CD4-positive, CD25-positive, alpha-beta regulatory T cell (primary cell): ENCODE results near the gene ACTG2. TPM values are rescaled to one million over a fixed set of nuclear protein-coding genes. Genes with fewer than 3 reads are reported as not detected.
"Not testable (repeated sequence)": the region's sequence is repeated elsewhere in the genome, so short reads cannot be mapped to it uniquely, and the experiment has no call there.

ENCODE experiments used
- ATAC-seq, 2 donors: fragments of 150-1000 bp; cut with Tn5 transposase; one replicate each; pipeline ENCODE4 v1.10.0; 2021; ENCODE audit warnings: low read depth in 2 of 2, moderate number of reproducible peaks in 2 of 2, moderate library complexity in 1 of 2
- DNase-seq, 3 donors: peaks; one replicate each; pipeline versions ENCODE4 v3.0.0 to v3.0.0-alpha.2; 2012 to 2022; ENCODE audit warnings: mixed read lengths in 1 of 3
- H3K27ac ChIP-seq: one replicate; pipeline ENCODE4 v1.7.0; 2013; ENCODE audit warnings: mild to moderate bottlenecking, low read length; ENCODE audit not compliant: insufficient read depth, poor library complexity, severe bottlenecking
- H3K27me3 ChIP-seq: one replicate; pipeline ENCODE4 v1.7.0; 2013; ENCODE audit warnings: low read length; ENCODE audit not compliant: control insufficient read depth, insufficient read depth
- H3K36me3 ChIP-seq: one replicate; pipeline ENCODE4 v1.7.0; 2013; ENCODE audit warnings: mild to moderate bottlenecking, low read length, moderate library complexity; ENCODE audit not compliant: control insufficient read depth, insufficient read depth
- H3K4me1 ChIP-seq: 2 replicates; pipeline ENCODE4 v1.7.0; 2013; ENCODE audit warnings: mild to moderate bottlenecking, low read length; ENCODE audit not compliant: insufficient read depth, control insufficient read depth, poor library complexity, severe bottlenecking
- H3K4me3 ChIP-seq: one replicate; pipeline ENCODE4 v1.7.0; 2013; ENCODE audit warnings: low read depth, mild to moderate bottlenecking, low read length, moderate library complexity
- H3K9me3 ChIP-seq, 2 experiments: 1 replicate in 1 of 2; 2 replicates in 1 of 2; pipeline ENCODE4 v1.7.0; 2013; ENCODE audit warnings: low read length in 2 of 2, mild to moderate bottlenecking in 1 of 2, moderate library complexity in 1 of 2; ENCODE audit not compliant: control insufficient read depth in 2 of 2
- H3K27ac Mint-ChIP-seq, 3 donors: one replicate each; pipeline ENCODE4 v1.8.0; 2020 to 2022; ENCODE audit warnings: mild to moderate bottlenecking in 3 of 3, mixed read lengths in 3 of 3, moderate library complexity in 2 of 3
- H3K27me3 Mint-ChIP-seq: one replicate; pipeline ENCODE4 v1.8.0; 2022; ENCODE audit warnings: mild to moderate bottlenecking, mixed read lengths
- H3K36me3 Mint-ChIP-seq: one replicate; pipeline ENCODE4 v1.8.0; 2020; ENCODE audit warnings: mixed read lengths
- H3K4me1 Mint-ChIP-seq, 4 donors: one replicate each; pipeline ENCODE4 v1.8.0; 2020 to 2022; ENCODE audit warnings: mixed read lengths in 4 of 4, mild to moderate bottlenecking in 1 of 4
- H3K4me3 Mint-ChIP-seq, 4 donors: one replicate each; pipeline ENCODE4 v1.8.0; 2020 to 2022; ENCODE audit warnings: mild to moderate bottlenecking in 4 of 4, mixed read lengths in 4 of 4, moderate library complexity in 3 of 4
- H3K9me3 Mint-ChIP-seq, 7 donors: one replicate each; pipeline ENCODE4 v1.8.0; 2020 to 2022; ENCODE audit warnings: mixed read lengths in 7 of 7, mild to moderate bottlenecking in 3 of 7, moderate library complexity in 2 of 7
- polyA plus RNA-seq, 4 donors: library from polyadenylated mRNA; unstranded; fragments of 300-500 nt; fragmentation: Illumina TruSeq; gene quantifications; one replicate each; pipeline ENCODE4 v1.2.3, GENCODE V29; 2021
- total RNA-seq: library from RNA; stranded (reverse); gene quantifications from one replicate; pipeline ENCODE4 v1.2.3, GENCODE V29; 2022

Gene ACTG2
- total and polyA plus RNA-seq, 5 donors from 2014 or later = 0.64 to 6.6 (median 2.8) TPM

DNA sequence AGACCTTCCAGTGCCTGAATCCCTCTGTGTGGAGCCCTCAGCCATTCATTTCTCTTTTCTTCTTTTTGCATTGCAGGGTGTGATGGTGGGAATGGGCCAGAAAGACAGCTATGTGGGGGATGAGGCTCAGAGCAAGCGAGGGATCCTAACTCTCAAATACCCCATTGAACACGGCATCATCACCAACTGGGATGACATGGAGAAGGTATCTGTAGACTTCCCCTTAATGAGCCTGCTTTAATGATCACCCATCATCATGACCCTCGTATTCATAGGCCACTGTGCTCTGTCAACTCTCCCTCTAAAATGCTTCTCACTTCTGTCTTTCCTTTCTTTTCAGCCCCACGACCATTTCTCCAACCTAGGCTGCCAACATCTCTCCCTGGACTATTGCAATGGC is 9.5 kb downstream of the ACTG2 start:
- H3K27ac Mint-ChIP-seq = no peak overlapping the region
- H3K27me3 Mint-ChIP-seq = no peaks in the 10 kb centered on the region
- DNase-seq = no peak

DNA sequence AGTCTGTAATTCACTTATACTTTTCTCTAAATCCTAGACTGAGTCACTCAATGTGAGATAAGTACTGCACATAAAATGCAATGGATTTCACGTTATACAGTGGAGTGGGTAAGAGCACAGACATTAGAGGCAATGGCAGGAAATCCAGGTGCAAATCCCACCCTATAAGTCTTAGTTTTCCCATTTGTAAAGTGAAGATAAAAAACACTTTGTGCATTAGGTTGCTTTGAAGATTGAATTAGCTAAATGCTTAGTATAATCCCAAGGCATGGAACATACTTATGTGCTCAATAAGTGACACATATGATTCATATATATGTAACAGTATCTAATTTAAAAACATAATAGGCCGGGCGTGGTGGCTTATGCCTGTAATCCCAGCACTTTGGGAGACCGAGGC is 10.5 kb downstream of the ACTG2 start:
- H3K4me3 Mint-ChIP-seq = no peak overlapping the region
- Histone ChIP-seq H3K4me1 (peaks cover 4% of the 10 kb centered on the region), H3K4me3 (no peak overlapping the region), H3K36me3 (no peaks in the 10 kb centered on the region), H3K27ac (no peak overlapping the region), H3K27me3 (no peaks in the 10 kb centered on the region), H3K9me3 (no peaks in the 10 kb centered on the region)
- DNase-seq (no peak), ATAC-seq (no peak)
- H3K27ac Mint-ChIP-seq = no peak overlapping the region
- no peaks in the 10 kb centered on the region for H3K9me3 Mint-ChIP-seq
- H3K27me3 Mint-ChIP-seq = no peaks in the 10 kb centered on the region
- H3K4me1 Mint-ChIP-seq = peaks cover 0 to 2% (median 0%) of the 10 kb centered on the region in 4 donors
- no peaks in the 10 kb centered on the region for H3K36me3 Mint-ChIP-seq

More for the DNA sequence above, 9.5 kb downstream of the ACTG2 start:
- no peak for ATAC-seq
- H3K9me3 ChIP-seq = no peaks in the 10 kb centered on the region
- no peaks in the 10 kb centered on the region for H3K27me3 ChIP-seq
- Mint-ChIP-seq H3K4me1 (no peaks in the 10 kb centered on the region), H3K36me3 (no peaks in the 10 kb centered on the region), H3K9me3 (no peaks in the 10 kb centered on the region), H3K4me3 (no peak overlapping the region)
- H3K36me3 ChIP-seq = no peaks in the 10 kb centered on the region
- no peak overlapping the region for H3K4me3 ChIP-seq
- H3K27ac ChIP-seq = no peak overlapping the region
- H3K4me1 ChIP-seq = no peaks in the 10 kb centered on the region

DNA sequence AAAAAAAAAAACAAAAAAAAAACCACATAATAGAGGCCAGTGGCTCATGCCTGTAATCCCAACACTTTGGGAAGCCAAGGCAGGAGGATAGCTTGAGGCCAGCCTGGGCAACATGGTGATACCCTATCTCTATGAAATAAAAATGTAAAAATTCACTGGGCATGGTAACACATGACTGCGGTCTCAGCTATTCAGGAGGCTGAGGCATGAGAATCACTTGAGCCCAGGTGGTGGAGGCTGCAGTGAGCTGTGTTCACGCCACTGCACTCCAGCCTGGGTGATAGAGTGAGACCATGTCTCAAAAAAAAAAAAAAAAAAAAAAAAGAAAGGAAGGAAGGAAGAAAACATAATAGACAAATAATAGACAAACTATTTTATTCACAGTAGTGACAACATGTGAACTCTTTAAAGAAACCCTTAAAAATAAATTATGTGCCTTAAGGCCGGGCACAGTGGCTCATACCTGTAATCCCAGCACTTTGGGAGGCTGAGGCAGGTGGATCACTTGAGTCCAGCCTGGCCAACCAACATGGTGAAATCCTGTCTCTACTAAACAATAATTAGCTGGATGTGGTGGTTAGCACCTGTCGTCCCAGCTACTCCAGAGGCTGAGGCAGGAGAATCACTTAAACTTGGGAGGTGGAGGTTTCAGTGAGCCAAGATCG is 11.3 kb downstream of the ACTG2 start:
- H3K36me3 ChIP-seq, H3K27ac Mint-ChIP-seq, H3K9me3 Mint-ChIP-seq, H3K27me3 ChIP-seq, H3K36me3 Mint-ChIP-seq, H3K4me3 Mint-ChIP-seq, H3K9me3 ChIP-seq, H3K4me1 Mint-ChIP-seq, H3K4me3 ChIP-seq, H3K27me3 Mint-ChIP-seq, DNase-seq, H3K4me1 ChIP-seq, H3K27ac ChIP-seq, ATAC-seq: not testable (repeated sequence)

DNA sequence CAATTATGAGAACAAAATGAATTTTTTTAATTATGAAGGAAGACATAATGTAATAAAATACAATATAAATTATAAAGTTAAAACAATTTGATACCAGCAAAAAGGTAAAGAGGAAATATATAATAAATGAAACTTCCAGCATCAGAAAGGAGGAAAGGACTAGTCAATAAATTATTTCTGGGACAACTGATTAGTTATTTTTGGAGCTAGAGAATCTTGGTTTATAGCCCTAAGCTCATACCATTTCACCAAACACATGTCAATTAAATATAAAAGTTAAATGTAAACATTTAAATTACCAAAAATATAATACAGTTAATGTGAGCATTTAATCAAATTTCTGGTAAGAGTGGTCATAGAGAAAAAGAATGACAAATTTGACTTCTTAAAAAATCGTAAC is 12.1 kb downstream of the ACTG2 start:
- no peaks in the 10 kb centered on the region for H3K27me3 Mint-ChIP-seq
- Histone ChIP-seq H3K36me3 (no peaks in the 10 kb centered on the region), H3K9me3 (no peaks in the 10 kb centered on the region), H3K27me3 (no peaks in the 10 kb centered on the region), H3K4me1 (peaks cover 4% of the 10 kb centered on the region), H3K4me3 (no peak overlapping the region), H3K27ac (no peak overlapping the region)
- no peaks in the 10 kb centered on the region for H3K36me3 Mint-ChIP-seq
- H3K4me1 Mint-ChIP-seq = peaks cover 0 to 2% (median 0%) of the 10 kb centered on the region in 4 donors
- no peak overlapping the region for H3K27ac Mint-ChIP-seq
- no peak for ATAC-seq
- H3K4me3 Mint-ChIP-seq = no peak overlapping the region
- DNase-seq = no peak
- no peaks in the 10 kb centered on the region for H3K9me3 Mint-ChIP-seq

DNA sequence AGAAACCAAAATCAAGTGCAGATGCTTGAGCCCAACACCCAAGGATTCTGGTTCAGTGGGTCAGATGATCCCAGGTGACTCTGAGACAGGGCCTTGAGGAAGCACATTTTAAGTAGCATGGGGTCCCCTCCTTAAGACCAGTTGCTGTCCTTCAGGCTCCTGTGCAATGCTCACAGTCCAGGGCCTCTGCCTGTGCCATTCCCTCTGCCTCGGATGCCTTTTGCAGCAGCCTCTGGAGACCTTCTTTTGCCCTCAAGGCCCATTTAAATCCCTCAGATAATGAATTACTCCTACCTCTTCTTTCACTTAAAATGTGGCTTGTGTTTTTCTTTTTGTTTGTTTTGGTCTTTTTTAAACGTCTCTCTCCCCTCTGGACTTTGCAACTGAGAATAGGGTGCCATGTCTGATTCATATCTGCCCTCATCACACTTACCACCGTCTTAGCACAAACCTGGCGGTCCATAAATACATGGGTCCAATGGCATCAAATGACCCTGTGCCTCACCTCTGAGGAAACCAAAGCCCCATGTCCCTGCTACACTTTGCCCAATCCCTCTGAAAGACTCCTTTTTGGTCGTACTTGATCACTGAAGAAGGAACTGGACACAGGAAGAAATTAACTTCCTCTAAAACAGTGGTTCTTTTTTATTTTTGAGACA is 14.2 kb downstream of the ACTG2 start:
- Histone ChIP-seq H3K9me3 (no peaks in the 10 kb centered on the region), H3K36me3 (no peaks in the 10 kb centered on the region), H3K4me1 (peaks cover 4% of the 10 kb centered on the region), H3K27ac (no peak overlapping the region), H3K4me3 (no peak overlapping the region), H3K27me3 (no peaks in the 10 kb centered on the region)
- Mint-ChIP-seq H3K4me1 (peaks cover 0 to 2% (median 0%) of the 10 kb centered on the region in 4 donors), H3K27me3 (no peaks in the 10 kb centered on the region), H3K4me3 (no peak overlapping the region), H3K27ac (peak overlapping the region in 2 of 3 donors; percentile 3 to 4), H3K9me3 (no peaks in the 10 kb centered on the region), H3K36me3 (no peaks in the 10 kb centered on the region)
- DNase-seq (no peak), ATAC-seq (no peak)

DNA sequence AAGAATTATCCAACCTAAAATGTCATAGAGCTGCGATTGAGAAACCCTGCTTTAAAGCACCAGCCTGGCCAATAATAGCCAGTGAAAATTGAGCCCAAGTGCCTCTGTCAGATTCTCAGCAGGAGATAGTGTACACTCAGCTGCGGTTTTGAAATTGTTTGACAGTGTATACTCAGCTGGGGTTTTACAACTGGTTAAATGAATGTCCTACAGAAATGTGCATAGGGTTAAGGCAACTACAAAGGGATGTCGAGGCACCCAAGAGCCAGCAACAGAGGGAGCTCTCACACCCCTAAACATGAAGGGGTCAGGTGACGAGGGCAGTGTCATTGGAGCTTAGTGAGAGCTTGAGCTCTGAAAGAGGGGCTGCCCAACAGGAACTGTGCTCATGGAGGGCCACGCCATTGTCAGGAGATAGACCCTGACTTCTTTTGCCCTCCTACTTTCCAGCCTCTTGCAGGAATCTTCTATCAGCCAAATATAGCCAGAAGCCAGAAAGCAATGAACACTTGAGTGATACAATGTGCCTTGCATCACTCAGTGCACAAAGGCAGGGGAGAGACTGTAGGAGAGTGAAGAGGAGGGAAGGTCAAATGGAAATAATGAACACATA is 15.1 kb downstream of the ACTG2 start:
- H3K27ac ChIP-seq = no peak overlapping the region
- peak overlapping the region in 2 of 3 donors; percentile 26 to 60 for H3K27ac Mint-ChIP-seq
- peak; percentile 23 to 72 (median 57) for DNase-seq

DNA sequence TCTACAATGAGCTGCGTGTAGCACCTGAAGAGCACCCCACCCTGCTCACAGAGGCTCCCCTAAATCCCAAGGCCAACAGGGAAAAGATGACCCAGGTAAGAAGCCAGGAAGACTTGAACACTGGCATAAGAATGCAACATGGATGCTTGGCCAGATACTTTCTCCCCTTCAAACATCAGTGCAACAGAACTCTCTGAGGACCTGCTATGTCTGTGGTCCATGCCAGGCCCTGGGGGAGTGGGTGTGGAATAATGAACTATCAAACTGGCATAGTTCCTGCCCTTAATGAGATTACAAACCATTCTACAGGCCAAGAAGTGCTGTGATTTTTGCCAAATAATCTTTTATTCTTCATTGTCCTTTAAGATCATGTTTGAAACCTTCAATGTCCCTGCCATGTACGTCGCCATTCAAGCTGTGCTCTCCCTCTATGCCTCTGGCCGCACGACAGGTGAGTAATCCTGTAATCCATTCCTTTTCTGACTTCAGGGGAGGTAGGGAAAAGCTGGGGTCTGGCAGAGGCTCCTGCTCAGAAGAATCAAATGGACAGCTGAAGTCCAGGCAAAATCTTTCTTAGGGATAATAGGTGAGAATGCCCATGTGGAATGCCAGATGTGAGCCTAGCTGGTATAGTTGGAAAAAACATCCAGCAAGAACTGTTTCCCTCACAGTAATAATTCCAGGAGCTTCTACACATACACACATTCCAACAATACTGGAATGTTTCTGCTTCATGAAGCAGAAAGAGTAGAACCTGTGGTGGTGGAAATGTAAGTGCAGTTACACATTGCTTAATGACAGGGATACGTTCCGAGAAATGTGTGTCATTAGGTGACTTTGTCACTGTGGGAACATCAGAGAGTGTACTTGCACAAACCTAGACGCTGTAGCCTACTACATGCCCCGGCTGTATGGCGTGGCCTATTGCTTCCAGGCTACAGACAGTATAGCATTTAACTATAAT is 16.2 kb downstream of the ACTG2 start:
- no peak for DNase-seq
- H3K4me1 Mint-ChIP-seq = peaks cover 0 to 2% (median 0%) of the 10 kb centered on the region in 4 donors
- no peak overlapping the region for H3K4me3 Mint-ChIP-seq
- Histone ChIP-seq H3K4me1 (peaks cover 4% of the 10 kb centered on the region), H3K27ac (no peak overlapping the region), H3K9me3 (no peaks in the 10 kb centered on the region), H3K36me3 (no peaks in the 10 kb centered on the region), H3K27me3 (no peaks in the 10 kb centered on the region), H3K4me3 (no peak overlapping the region)
- no peak overlapping the region for H3K27ac Mint-ChIP-seq
- H3K9me3 Mint-ChIP-seq = no peaks in the 10 kb centered on the region
- no peaks in the 10 kb centered on the region for H3K27me3 Mint-ChIP-seq
- no peak for ATAC-seq
- H3K36me3 Mint-ChIP-seq = no peaks in the 10 kb centered on the region

More for the DNA sequence above, 15.1 kb downstream of the ACTG2 start:
- ATAC-seq = peak; percentile 82 to 86
- H3K36me3 Mint-ChIP-seq = no peaks in the 10 kb centered on the region
- no peaks in the 10 kb centered on the region for H3K9me3 Mint-ChIP-seq
- H3K4me3 Mint-ChIP-seq = no peak overlapping the region
- Histone ChIP-seq H3K4me3 (no peak overlapping the region), H3K4me1 (peaks cover 4% of the 10 kb centered on the region), H3K27me3 (no peaks in the 10 kb centered on the region), H3K36me3 (no peaks in the 10 kb centered on the region), H3K9me3 (no peaks in the 10 kb centered on the region)
- no peaks in the 10 kb centered on the region for H3K27me3 Mint-ChIP-seq
- H3K4me1 Mint-ChIP-seq = peaks cover 0 to 2% (median 0%) of the 10 kb centered on the region in 4 donors
